Stomach (tissue), 9 donors: ENCODE measurements around the gene FERD3L. TPM values are rescaled to one million over a fixed set of nuclear protein-coding genes. Genes with fewer than 3 reads are reported as not detected.

Experiments used
- DNase-seq, 2 donors: peaks; one replicate each; pipeline versions ENCODE4 v3.0.0 to v3.0.0-alpha.2; 2013 to 2019
- H3K27ac ChIP-seq, 5 donors: fragments of 200-600 bp in 4 of 5; sonication (generic) in 4 of 5; one replicate each; pipeline ENCODE4 v1.5.1; 2013 to 2019; ENCODE audit warnings: mild to moderate bottlenecking in 1 of 5, moderate library complexity in 1 of 5
- H3K27me3 ChIP-seq, 3 donors: fragments of 200-600 bp; sonication (generic); one replicate each; pipeline ENCODE4 v1.5.1; 2017 to 2019; ENCODE audit warnings: mixed run types in 1 of 3
- H3K36me3 ChIP-seq, 4 donors: fragments of 200-600 bp; sonication (generic); 1 replicate in 3 of 4; 2 replicates in 1 of 4; pipeline ENCODE4 v1.5.1; 2016 to 2019
- H3K4me1 ChIP-seq, 4 donors: fragments of 200-600 bp; sonication (generic); one replicate each; pipeline ENCODE4 v1.5.1; 2016 to 2019
- H3K4me3 ChIP-seq, 4 donors: fragments of 200-600 bp; sonication (generic) in 3 of 4; one replicate each; pipeline ENCODE4 v1.5.1; 2016 to 2019; ENCODE audit warnings: mild to moderate bottlenecking in 1 of 4
- H3K9me3 ChIP-seq, 4 donors: fragments of 200-600 bp; sonication (generic); one replicate each; pipeline ENCODE4 v1.5.1; 2016 to 2019
- EP300 ChIP-seq: sonication (generic); formaldehyde crosslinking; IDR thresholded peaks from one replicate; pipeline ENCODE4 v1.6.1; 2017; ENCODE audit warnings: antibody characterized with exemption
- POLR2A ChIP-seq, 4 donors: fragments of 450-650 bp; IDR thresholded peaks; one replicate each; pipeline ENCODE4 v1.6.1; 2016; ENCODE audit warnings: antibody characterized with exemption in 4 of 4, control low read depth in 2 of 4, mild to moderate bottlenecking in 1 of 4, moderate library complexity in 1 of 4
- POLR2AphosphoS5 ChIP-seq, 3 donors: sonication (generic); formaldehyde crosslinking; IDR thresholded peaks; one replicate each; pipeline ENCODE4 v1.6.1; 2016; ENCODE audit warnings: antibody characterized with exemption in 3 of 3
- WGBS, 5 donors: extraction: QIAGEN DNeasy Blood & Tissue Kit in 3 of 5; methylation state at CpG; one replicate each; pipeline versions ENCODE4 v1.1.5 to v1.1.7; 2013 to 2018; 5-methylcytosine and 5-hydroxymethylcytosine counted together
- intact Hi-C: fragments of 100-400 bp; cut with DNase I; formaldehyde crosslinking; loops from one replicate; pipeline ENCODE4 v1.15.1; 2023; ENCODE audit warnings: low total_unique reads
- polyA plus RNA-seq, 3 donors: library from polyadenylated mRNA; stranded (reverse); fragments of 200-250 nt; gene quantifications; one replicate each; pipeline ENCODE4 v1.2.3, GENCODE V29; 2013
- total RNA-seq, 5 donors: library from RNA; depleted of rRNA; stranded (reverse); fragments of >200 nt; gene quantifications; one replicate each; pipeline versions ENCODE4 v1.1.0 to v1.2.3, GENCODE V29; 2014 to 2016
- TF ChIP-seq, protein P1 (sequence below), 7 experiments: fragments of 450-650 bp in 4 of 7; fragments of 200-600 bp in 3 of 7; sonication (generic) in 3 of 7; IDR thresholded peaks; one replicate each; pipeline ENCODE4 v1.5.1; 2016 to 2019; ENCODE audit warnings: antibody characterized with exemption in 7 of 7, control low read depth in 2 of 7, mild to moderate bottlenecking in 1 of 7
- donor health status: healthy with polysubstance abuse.
- donor health status: Bipolar disorder and iron deficiency.
- donor health status: healthy.

The FERD3L gene
- total and polyA plus RNA-seq, 8 donors, result not detected

DNA sequence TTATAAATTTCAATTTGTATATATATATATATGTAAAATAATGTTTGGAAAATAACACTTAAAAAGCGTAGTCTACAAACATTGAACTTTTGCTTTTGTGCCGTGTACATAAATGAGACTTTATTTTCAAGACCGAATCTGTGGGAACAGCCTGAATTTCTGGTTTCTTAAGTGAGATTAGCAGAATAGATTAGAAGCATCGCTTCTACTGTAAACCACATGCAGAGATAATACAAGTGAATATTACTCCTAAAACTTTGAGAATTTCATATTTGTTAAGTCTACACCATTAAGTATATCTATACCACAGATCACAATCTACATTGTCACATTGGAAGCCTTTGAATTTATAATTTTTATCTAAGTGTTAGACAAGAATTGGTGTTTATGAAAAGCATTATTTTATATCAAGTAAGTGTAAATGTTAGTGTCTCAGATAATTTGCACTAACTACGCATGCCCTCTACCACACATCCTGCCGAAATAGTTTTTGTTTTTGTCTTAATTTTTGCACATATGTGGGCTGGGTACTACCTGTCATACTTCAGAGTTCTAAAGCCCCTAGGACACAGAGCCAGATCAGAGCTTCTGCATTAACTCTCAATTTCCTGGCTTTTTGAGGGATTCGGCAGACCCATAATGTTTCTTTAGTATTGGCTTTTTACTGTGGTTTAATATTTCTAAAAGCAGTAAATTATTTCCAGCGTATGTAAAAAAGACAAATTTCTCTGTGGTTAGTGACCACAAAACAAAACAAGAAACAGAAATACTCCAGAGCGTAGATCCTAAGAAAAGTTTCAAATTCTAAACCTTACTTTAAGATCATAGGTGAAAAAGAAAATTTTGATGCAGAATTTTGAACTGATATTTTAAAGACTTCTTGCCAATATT lies 47.8 kb downstream of the FERD3L start:
- Histone ChIP-seq H3K4me1 (no peaks in the 10 kb centered on the region), H3K27ac (no peak overlapping the region), H3K9me3 (no peaks in the 10 kb centered on the region), H3K4me3 (no peak overlapping the region), H3K36me3 (no peaks in the 10 kb centered on the region), H3K27me3 (peaks cover 0 to 15% (median 0%) of the 10 kb centered on the region in 3 donors)
- TF ChIP-seq POLR2AphosphoS5 (IDR thresholded peaks at IDR 0.05) (no peak), EP300 (no peak), POLR2A (IDR thresholded peaks at IDR 0.05) (no peak)
- TF ChIP-seq, protein P1, sequence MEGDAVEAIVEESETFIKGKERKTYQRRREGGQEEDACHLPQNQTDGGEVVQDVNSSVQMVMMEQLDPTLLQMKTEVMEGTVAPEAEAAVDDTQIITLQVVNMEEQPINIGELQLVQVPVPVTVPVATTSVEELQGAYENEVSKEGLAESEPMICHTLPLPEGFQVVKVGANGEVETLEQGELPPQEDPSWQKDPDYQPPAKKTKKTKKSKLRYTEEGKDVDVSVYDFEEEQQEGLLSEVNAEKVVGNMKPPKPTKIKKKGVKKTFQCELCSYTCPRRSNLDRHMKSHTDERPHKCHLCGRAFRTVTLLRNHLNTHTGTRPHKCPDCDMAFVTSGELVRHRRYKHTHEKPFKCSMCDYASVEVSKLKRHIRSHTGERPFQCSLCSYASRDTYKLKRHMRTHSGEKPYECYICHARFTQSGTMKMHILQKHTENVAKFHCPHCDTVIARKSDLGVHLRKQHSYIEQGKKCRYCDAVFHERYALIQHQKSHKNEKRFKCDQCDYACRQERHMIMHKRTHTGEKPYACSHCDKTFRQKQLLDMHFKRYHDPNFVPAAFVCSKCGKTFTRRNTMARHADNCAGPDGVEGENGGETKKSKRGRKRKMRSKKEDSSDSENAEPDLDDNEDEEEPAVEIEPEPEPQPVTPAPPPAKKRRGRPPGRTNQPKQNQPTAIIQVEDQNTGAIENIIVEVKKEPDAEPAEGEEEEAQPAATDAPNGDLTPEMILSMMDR (IDR thresholded peaks at IDR 0.05), result no peak
- intact Hi-C loops, result no loop called here
- DNase-seq, result no peak
- 76 to 80% (median 79%) methylated on average over 9 of the region's 9 CpGs for WGBS, 5 donors

DNA sequence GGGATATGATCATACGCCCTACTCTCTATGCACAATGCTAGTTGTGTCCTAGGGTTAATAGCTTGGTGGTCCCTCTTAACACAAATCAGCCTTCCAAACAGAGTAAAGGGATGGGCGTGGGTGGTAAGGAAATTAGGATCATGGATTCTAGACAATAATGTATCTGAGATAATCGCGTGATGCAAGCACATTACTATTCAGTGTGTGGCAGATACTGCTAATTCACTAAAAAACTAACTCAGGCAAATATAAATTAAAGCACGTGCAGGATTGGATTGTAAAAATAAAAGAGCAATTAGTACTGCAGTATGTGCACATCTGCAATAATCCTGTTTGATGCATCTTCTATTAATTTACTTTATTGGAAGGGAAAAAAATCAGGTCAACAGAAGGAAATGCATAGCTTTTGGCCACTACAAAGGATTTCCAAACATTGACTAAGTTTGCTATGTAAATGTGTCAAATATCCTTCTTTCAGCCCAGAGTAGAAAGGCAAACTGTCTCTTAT lies 49.8 kb downstream of the FERD3L start:
- Histone ChIP-seq H3K9me3 (no peaks in the 10 kb centered on the region), H3K36me3 (no peaks in the 10 kb centered on the region), H3K4me1 (no peaks in the 10 kb centered on the region), H3K4me3 (no peak overlapping the region), H3K27me3 (no peaks in the 10 kb centered on the region), H3K27ac (no peak overlapping the region)
- TF ChIP-seq POLR2AphosphoS5 (IDR thresholded peaks at IDR 0.05), result no peak
- TF ChIP-seq EP300, result no peak
- no peak for TF ChIP-seq POLR2A (IDR thresholded peaks at IDR 0.05)
- TF ChIP-seq, protein P1 (IDR thresholded peaks at IDR 0.05), result no peak
- DNase-seq, result no peak
- intact Hi-C loops, result no loop called here
- 65 to 76% (median 67%) methylated on average over 5 of the region's 5 CpGs for WGBS, 5 donors

Other genes with a start within 250 kb of the FERD3L start
- gene TWIST1, start 27.8 kb downstream of the FERD3L start, total RNA-seq, result 100 to 1,000 TPM in 1 of 5 donors, 1 to 10 TPM in 2, under 1 TPM in 1, not detected in 1; 0.58 to 169 (median 5.6) TPM
- 1 to 10 TPM; 1.2 to 4.6 (median 3.2) TPM for gene TWIST1, start 27.8 kb downstream of the FERD3L start, polyA plus RNA-seq